Caco-2 (cell line): ENCODE data around the gene ATP2B1. TPM values are rescaled to one million over a fixed set of nuclear protein-coding genes. Genes with fewer than 3 reads are reported as not detected.

ENCODE experiments used
- BruUV-seq: library from RNA; stranded (reverse); fragments of 400-500 nt; replicated peaks from 2 replicates; lab custom pipeline; 2021; lab: Mats Ljungman, UMichigan
- CTCF ChIA-PET: fragments of 300-600 bp; sonication (Branson Sonifier 250); formaldehyde crosslinking; loops from one replicate; lab custom pipeline; 2022; ENCODE audit warnings: antibody characterized with exemption; lab: Charles Lee
- POLR2A ChIA-PET: fragments of 300-600 bp; sonication (Branson Sonifier 250); formaldehyde crosslinking; loops from one replicate; lab custom pipeline; 2022; ENCODE audit warnings: antibody characterized with exemption; lab: Charles Lee
- DNase-seq, 2 experiments: peaks; one replicate each; pipeline versions ENCODE4 v3.0.0 to v3.0.0-alpha.2; 2020 to 2022
- H3K27me3 ChIP-seq: replicated peaks from 2 replicates; pipeline ENCODE4 v1.6.0; 2011; ENCODE audit warnings: low read length; ENCODE audit not compliant: control insufficient read depth, insufficient read depth
- H3K36me3 ChIP-seq: 2 replicates; pipeline ENCODE4 v1.5.1; 2011; ENCODE audit warnings: low read length; ENCODE audit not compliant: control insufficient read depth, insufficient read depth
- H3K4me1 ChIP-seq: fragments of 250-450 bp; sonication (Bioruptor Pico); 2 replicates; pipeline ENCODE4 v1.5.1; 2020; ENCODE audit warnings: mild to moderate bottlenecking
- H3K4me3 ChIP-seq: 2 replicates; pipeline ENCODE4 v1.5.1; 2011; ENCODE audit warnings: low read depth, mild to moderate bottlenecking, control low read depth, low read length
- H3K9me3 ChIP-seq: fragments of 250-450 bp; sonication (Bioruptor Pico); 2 replicates; pipeline ENCODE4 v1.5.1; 2020; ENCODE audit warnings: mild to moderate bottlenecking, moderate library complexity
- H3K27ac Mint-ChIP-seq: one replicate; pipeline ENCODE4 v1.8.0; 2022; ENCODE audit warnings: mixed read lengths; ENCODE audit not compliant: unreplicated experiment
- H3K27me3 Mint-ChIP-seq: one replicate; pipeline ENCODE4 v1.8.0; 2022; ENCODE audit warnings: mixed read lengths; ENCODE audit not compliant: insufficient read depth, unreplicated experiment
- H3K36me3 Mint-ChIP-seq: one replicate; pipeline ENCODE4 v1.8.0; 2022; ENCODE audit warnings: mild to moderate bottlenecking, mixed read lengths; ENCODE audit not compliant: insufficient read depth, unreplicated experiment
- H3K4me1 Mint-ChIP-seq: one replicate; pipeline ENCODE4 v1.8.0; 2022; ENCODE audit warnings: low read depth, mixed read lengths; ENCODE audit not compliant: unreplicated experiment
- H3K4me3 Mint-ChIP-seq: one replicate; pipeline ENCODE4 v1.8.0; 2022; ENCODE audit warnings: mild to moderate bottlenecking, moderate library complexity, mixed read lengths; ENCODE audit not compliant: unreplicated experiment
- H3K9me3 Mint-ChIP-seq: one replicate; pipeline ENCODE4 v1.8.0; 2022; ENCODE audit warnings: mixed read lengths; ENCODE audit not compliant: unreplicated experiment
- intact Hi-C: fragments of 100-400 bp; cut with micrococcal nuclease; formaldehyde crosslinking; loops from one replicate; pipeline ENCODE4 v1.10.0; 2022; ENCODE audit not compliant: unreplicated experiment
- total RNA-seq: library from RNA; stranded (reverse); gene quantifications from 2 replicates; pipeline ENCODE4 v1.2.3, GENCODE V29; 2022
- TF ChIP-seq, protein P1 (sequence below), 2 experiments: fragments of 200-600 bp in 1 of 2; IDR thresholded peaks; 1 replicate in 1 of 2; 2 replicates in 1 of 2; pipeline versions ENCODE4 v1.5.1 to v1.8.0; 2011 to 2022; ENCODE audit warnings: antibody characterized with exemption in 1 of 2, control low read depth in 1 of 2, inconsistent platforms in 1 of 2, low read depth in 1 of 2, low read length in 1 of 2, mild to moderate bottlenecking in 1 of 2, moderate library complexity in 1 of 2; ENCODE audit not compliant: insufficient read depth in 1 of 2, severe bottlenecking in 1 of 2, unreplicated experiment in 1 of 2

ATP2B1 gene
- total RNA-seq, 1 experiment from 2014 or later = 107 TPM

DNA sequence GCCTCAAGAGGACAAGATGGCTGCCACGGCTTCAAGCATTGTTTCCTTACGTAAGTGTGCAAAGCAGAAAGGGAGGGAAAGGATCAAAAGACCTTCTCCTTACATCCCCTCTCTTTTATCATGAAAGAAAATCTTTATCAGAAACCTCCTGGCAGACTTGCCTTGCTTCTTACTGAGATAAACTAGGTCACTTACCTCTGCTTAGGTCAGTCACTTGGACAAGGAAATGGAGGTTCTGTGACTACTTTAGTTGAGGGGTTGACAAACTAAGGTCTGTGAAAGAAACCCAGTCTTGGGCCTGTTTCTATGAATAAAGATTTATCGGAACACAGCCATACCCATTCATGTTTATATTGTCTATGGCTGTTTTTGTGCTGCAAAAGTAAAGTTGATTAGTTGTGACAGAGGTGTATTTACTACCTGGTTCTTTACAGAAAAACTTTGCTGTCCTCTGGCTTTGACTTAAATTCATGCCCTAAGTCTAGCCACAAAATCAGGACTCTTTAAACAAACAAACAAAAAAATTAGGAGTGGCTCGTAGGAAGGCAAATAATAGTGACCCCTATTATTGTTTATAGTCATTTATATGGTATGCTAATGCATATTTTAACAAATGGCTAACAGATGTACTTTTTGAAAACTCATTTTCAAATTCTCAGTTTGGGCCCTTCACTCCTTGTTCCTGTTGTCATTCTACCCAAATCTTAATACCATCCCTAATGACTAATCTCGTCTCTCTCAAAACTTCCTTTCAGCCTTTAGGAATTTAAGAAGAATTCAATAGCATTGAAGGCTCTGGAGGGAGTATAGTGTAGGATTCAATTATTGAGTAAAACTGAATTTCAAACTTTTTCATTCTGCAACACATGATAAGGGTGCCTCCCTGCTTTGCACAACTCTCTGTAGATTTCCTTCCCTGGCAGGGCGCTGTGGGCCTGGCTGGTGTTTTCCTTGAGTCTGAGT lies 42.0 kb upstream of the ATP2B1 start:
- H3K36me3 ChIP-seq = no peaks in the 10 kb centered on the region
- no peaks in the 10 kb centered on the region for H3K27me3 Mint-ChIP-seq
- H3K9me3 Mint-ChIP-seq = peaks cover 16% of the 10 kb centered on the region
- H3K27ac Mint-ChIP-seq = no peak overlapping the region
- peaks cover 5% of the 10 kb centered on the region for H3K4me1 Mint-ChIP-seq
- H3K27me3 ChIP-seq = no peaks in the 10 kb centered on the region
- no peak overlapping the region for H3K4me3 ChIP-seq
- peaks cover 13% of the 10 kb centered on the region; the same call in 1 of the 2 replicates for H3K4me1 ChIP-seq
- intact Hi-C loops = no loop called here
- TF ChIP-seq, protein P1, sequence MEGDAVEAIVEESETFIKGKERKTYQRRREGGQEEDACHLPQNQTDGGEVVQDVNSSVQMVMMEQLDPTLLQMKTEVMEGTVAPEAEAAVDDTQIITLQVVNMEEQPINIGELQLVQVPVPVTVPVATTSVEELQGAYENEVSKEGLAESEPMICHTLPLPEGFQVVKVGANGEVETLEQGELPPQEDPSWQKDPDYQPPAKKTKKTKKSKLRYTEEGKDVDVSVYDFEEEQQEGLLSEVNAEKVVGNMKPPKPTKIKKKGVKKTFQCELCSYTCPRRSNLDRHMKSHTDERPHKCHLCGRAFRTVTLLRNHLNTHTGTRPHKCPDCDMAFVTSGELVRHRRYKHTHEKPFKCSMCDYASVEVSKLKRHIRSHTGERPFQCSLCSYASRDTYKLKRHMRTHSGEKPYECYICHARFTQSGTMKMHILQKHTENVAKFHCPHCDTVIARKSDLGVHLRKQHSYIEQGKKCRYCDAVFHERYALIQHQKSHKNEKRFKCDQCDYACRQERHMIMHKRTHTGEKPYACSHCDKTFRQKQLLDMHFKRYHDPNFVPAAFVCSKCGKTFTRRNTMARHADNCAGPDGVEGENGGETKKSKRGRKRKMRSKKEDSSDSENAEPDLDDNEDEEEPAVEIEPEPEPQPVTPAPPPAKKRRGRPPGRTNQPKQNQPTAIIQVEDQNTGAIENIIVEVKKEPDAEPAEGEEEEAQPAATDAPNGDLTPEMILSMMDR (IDR thresholded peaks at IDR 0.05; ENCODE audit: insufficient read depth in 1 of 2, low read depth in 1 of 2, low read length in 1 of 2, severe bottlenecking in 1 of 2, unreplicated experiment in 1 of 2) = no peak
- DNase-seq = no peak
- POLR2A ChIA-PET = no interaction called here
- no peaks in the 10 kb centered on the region for H3K36me3 Mint-ChIP-seq
- no TSS peak for BruUV-seq
- H3K4me3 Mint-ChIP-seq = no peak overlapping the region
- H3K9me3 ChIP-seq = no peaks in the 10 kb centered on the region; the same call in 1 of the 2 replicates
- CTCF ChIA-PET = no interaction called here

DNA sequence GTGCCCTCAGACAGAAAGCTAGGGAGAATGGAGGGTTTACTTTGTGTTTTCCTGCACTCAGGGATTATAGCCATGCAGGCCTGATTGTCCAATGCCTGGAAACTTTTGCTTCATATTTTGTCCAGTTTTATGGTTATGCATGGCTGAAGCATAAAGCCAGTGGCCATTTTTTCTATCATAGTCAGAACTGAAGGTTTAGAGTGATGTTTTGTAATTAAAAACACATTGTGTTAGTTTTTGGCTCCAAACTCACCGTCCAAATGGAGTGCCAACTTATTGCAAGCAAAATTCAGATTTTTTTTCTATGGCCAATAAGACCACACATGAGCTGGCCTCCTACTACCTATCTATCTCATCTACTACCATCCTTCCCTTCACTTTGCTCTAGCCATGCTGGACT lies 40.2 kb upstream of the ATP2B1 start:
- Mint-ChIP-seq H3K4me3 (no peak overlapping the region), H3K36me3 (no peaks in the 10 kb centered on the region), H3K4me1 (peaks cover 12% of the 10 kb centered on the region), H3K9me3 (peaks cover 8% of the 10 kb centered on the region), H3K27me3 (no peaks in the 10 kb centered on the region), H3K27ac (no peak overlapping the region)
- H3K4me1 ChIP-seq = peaks cover 13% of the 10 kb centered on the region; the same call in 1 of the 2 replicates
- ChIA-PET CTCF (no interaction called here), POLR2A (no interaction called here)
- H3K4me3 ChIP-seq = no peak overlapping the region
- no peaks in the 10 kb centered on the region; the same call in 1 of the 2 replicates for H3K9me3 ChIP-seq
- BruUV-seq = no TSS peak
- DNase-seq = no peak
- H3K36me3 ChIP-seq = no peaks in the 10 kb centered on the region
- no peaks in the 10 kb centered on the region for H3K27me3 ChIP-seq
- intact Hi-C loops = no loop called here
- TF ChIP-seq, protein P1 (IDR thresholded peaks at IDR 0.05; ENCODE audit: insufficient read depth in 1 of 2, low read depth in 1 of 2, low read length in 1 of 2, severe bottlenecking in 1 of 2, unreplicated experiment in 1 of 2) = no peak

DNA sequence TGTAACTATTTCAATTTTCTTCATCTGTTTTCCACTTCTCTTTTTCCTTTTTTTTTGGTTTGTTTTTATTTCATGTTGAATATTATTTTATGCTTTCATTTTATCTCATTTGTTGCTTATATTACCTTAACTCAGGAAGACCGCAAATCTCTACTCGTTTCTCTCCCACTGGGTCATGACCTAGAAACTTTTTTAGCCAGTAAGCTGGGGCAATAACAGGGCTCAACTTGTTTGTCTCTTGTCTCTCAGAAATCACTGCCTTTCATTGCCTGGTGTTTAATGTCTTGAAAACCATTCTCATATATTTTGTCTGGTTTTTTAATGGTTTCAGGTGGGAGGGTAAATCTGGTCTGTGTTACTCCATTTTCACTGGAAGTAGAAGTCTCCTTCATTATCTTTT lies 36.6 kb upstream of the ATP2B1 start:
- intact Hi-C loops = no loop called here
- Histone ChIP-seq H3K4me3 (no peak overlapping the region), H3K27me3 (no peaks in the 10 kb centered on the region), H3K4me1 (peaks cover 3% of the 10 kb centered on the region; the same call in 1 of the 2 replicates), H3K9me3 (peaks cover 13% of the 10 kb centered on the region), H3K36me3 (no peaks in the 10 kb centered on the region)
- Mint-ChIP-seq H3K27me3 (no peaks in the 10 kb centered on the region), H3K9me3 (peaks cover 35% of the 10 kb centered on the region), H3K27ac (no peak overlapping the region), H3K4me1 (peaks cover 7% of the 10 kb centered on the region), H3K4me3 (no peak overlapping the region), H3K36me3 (no peaks in the 10 kb centered on the region)
- no peak for DNase-seq
- ChIA-PET POLR2A (no interaction called here), CTCF (no interaction called here)
- TF ChIP-seq, protein P1 (IDR thresholded peaks at IDR 0.05; ENCODE audit: insufficient read depth in 1 of 2, low read depth in 1 of 2, low read length in 1 of 2, severe bottlenecking in 1 of 2, unreplicated experiment in 1 of 2) = no peak
- BruUV-seq = no TSS peak
